ENCODE measurements around the gene GOT2. TPM values are rescaled to one million over a fixed set of nuclear protein-coding genes. Genes with fewer than 3 reads are reported as not detected.

GOT2 gene
- total RNA-seq, 3 donors from 2014 or later = 143 to 147 (median 143) TPM

Other genes starting within 250 kb of the GOT2 start
- under 1 TPM; 0.54 to 0.91 (median 0.84) TPM for gene NDRG4, start 234.2 kb downstream of the GOT2 start, total RNA-seq
- 10 to 100 TPM; 31.7 to 36.5 (median 33.3) TPM for gene SETD6, start 218.8 kb downstream of the GOT2 start, total RNA-seq
- 100 to 1,000 TPM; 235 to 253 (median 249) TPM for gene CNOT1, start 104.5 kb downstream of the GOT2 start, total RNA-seq
- 10 to 100 TPM; 10.4 to 14.5 (median 12.2) TPM for gene SLC38A7, start 49.5 kb downstream of the GOT2 start, total RNA-seq